Activated CD4-positive, CD25-positive, alpha-beta regulatory T cell treated with anti-CD3 and anti-CD28 coated beads, Interleukin-2, amount 50 U/mL, for 16 hours (primary cell): ENCODE results near the gene GARNL3.

Source experiments
- DNase-seq: peaks from one replicate; pipeline ENCODE4 v3.0.0-alpha.2; 2020; ENCODE audit warnings: low read depth, low spot score

Gene GARNL3

GRCh38 chr9:127308652-127309434 is 44.3 kb downstream of the GARNL3 start:
- DNase-seq, result no peak

- DNase-seq, result no peak
Observed at GRCh38 chr9:127309715-127310114, 45.1 kb downstream of the GARNL3 start.

DNA sequence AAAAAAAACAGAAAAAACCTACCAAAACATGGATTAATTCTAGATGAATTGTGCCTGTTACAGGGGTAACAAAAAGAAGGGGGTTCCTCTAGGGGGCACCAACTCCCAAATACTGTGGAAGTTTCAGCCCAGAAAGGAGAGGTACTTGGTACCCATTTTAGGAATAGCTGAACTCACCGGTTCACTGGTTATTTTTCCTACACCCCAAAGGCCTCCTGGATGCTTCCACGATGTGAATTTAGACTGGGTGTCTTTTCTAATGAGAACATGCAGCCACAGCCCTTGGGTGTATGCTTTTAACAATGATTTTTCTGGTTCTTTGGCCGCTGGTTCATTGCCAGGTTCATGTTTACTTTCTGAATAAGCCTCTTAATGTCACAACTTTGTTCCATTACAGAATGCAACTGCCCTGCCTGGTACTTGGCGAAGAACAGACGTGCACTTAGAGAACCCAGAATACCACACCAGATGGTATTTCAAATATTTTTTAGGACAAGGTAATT is 46.7 kb downstream of the GARNL3 start:
- DNase-seq, result no peak

DNA sequence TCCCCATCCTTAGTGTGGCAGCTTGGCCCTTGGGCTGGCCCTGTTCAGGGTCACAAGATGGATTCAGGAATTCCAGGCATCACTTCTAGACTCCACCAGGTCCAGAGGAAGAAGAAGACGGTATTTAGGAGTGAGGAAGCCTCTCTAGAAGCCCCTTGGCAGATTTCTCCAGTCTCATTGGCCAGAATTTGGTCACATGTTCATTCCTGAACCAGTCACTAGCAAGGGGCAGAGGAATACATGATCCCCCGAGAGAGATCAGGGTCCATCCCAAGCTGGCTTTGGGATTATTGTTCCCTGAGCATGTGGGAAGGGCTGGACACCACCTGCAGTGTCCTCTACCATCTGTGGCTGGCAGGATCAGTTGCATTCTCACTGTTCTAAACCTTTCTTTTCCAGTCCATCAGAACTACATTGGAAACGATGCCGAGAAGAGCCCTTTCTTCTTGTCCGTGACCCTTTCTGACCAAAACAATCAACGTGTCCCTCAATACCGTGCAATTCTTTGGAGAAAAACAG is 48.5 kb downstream of the GARNL3 start:
- DNase-seq, result no peak

DNA sequence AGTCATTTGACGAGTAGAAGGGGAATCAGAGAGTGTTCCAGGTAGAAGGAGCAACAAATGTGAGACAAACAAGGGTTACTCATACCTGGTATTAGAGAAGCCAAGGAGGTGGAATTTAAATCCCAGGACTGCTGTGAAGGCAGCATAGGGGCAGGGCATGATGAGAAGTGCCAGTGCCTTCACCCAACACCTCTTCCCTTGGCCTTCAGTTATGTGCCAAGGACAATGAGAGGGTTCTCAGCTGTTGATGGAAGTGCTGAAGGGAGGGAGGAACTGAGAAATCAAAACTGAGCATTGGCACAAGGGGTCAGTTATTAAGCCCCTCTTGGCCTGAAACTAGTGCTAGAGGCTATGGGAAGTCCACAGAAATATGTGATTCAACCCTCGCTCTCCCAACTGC is 50.3 kb downstream of the GARNL3 start:
- no peak for DNase-seq

DNA sequence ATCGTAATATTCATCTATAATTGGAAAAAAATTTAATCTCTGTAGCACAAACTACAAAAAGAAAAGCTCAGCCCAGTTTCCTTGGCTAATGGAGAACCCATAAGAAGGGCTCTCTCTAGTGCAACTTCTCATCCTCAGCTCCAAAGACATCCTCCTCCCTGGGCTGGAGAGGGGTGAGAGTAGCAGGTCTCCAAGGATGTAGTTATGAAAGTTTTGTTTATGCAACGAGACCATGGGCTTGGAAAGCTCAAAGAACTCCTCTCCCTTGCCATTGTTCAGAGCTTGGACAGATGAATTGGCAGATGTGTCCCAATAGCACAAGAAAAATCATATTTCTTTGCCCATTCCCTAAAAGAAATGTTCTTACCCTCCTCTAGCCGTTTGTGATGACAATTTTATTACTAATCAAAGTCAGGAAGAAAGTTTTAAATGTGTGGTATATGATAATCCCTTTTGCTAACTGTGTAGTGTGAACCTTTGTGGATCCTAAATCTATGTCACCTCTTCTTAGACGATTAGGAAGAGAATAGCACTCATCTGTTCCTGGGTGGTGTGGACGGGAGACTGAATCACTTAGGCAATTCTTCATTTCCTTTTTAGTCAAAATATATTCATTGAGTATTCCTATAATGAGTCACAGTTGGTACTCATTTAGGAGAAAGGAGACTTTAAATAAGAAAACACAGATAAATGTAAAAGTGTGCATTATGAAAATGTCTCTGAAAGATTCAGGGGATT is 52.2 kb downstream of the GARNL3 start:
- DNase-seq, result no peak

DNA sequence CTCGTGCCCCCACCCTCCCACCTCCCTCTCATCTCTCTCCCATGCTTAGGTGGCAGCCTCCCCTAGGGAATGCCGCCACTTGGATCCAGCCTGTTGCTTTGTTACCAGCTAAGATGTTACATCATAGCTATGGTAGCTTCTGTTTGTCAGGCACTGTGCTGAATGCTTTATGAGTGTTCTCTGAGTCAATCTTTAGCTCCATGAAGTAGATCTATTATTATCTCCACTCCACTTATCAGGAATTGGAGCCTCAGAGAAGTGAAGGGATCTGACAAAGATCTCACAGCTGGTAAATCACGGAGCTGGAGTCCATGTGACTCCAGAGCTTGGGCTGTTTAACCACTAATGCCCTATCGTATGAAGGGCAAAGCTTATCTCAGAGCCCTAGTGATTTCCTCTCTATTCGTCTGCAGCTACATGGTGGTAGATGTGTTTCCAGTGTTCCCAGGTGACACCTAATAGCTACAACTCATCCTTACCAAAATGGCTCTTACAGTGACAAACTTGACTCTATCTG is 54.1 kb downstream of the GARNL3 start:
- no peak for DNase-seq

- no peak for DNase-seq
Observed at GRCh38 chr9:127319366-127320114, 55.0 kb downstream of the GARNL3 start.

GRCh38 chr9:127320115-127320378 is 55.5 kb downstream of the GARNL3 start:
- no peak for DNase-seq

DNA sequence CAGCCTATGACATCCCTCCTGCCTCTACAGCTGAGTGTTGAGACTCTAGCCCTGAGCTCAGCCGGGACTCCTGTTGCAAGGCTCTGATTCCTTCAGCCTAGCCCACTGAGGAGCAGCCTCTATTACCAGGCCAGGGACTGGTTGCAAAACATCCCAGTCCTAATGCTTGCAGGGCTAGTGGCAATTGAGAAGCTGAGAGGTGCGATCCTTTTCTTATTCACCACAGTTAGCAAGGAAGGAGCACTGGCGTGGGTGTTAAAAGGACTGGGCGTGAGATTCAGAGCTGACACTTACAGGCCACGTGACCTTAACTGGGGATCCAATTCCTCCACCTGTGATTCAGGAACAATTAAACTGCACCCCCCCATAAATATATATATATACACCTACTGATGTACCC is 58.8 kb downstream of the GARNL3 start:
- no peak for DNase-seq

- DNase-seq, result no peak
Observed at GRCh38 chr9:127330501-127330900, 65.9 kb downstream of the GARNL3 start.

DNA sequence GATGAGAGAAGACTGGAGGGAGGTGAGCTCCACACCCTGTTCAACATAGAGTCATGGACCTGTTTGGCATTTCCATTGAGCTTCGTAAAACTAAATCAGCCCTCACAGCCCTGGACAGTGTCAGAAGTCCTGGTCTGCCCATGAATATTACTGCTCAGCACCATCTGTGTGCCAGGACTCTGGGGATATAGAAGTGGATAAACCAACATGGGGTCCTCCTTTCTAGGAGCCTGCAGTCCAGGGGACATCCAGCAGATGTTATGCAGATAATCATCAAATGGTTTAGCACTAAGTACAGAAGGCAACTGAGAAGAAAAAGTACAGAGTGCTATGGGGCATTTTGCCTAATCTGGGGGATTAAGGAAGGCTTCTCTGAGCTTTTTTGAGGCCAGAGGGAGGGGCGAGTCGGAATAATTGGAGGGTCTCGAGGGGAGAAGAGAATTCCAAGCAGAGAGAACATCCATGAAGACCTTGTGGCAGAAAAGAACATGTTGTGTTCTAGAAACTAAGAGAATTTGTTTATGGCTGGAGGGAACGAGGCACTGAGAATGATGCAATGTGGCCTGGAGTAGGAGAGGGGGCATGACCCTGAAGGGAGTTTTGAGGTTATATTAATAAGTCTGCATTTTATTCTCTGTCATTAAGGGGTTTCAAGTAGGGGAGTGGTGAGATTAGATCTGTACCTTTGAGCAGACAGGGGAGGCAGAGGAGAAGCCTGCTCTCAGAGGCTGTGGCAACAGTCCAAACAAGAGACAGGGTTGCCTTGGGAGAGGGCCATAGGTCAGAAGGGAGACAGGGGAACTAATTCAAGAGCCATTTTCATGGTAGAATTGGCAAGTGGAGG is 68.9 kb downstream of the GARNL3 start:
- no peak for DNase-seq

GRCh38 chr9:127334725-127335124 is 70.2 kb downstream of the GARNL3 start:
- DNase-seq, result no peak

- DNase-seq, result no peak
Observed at GRCh38 chr9:127336086-127336485, 71.5 kb downstream of the GARNL3 start.

DNA sequence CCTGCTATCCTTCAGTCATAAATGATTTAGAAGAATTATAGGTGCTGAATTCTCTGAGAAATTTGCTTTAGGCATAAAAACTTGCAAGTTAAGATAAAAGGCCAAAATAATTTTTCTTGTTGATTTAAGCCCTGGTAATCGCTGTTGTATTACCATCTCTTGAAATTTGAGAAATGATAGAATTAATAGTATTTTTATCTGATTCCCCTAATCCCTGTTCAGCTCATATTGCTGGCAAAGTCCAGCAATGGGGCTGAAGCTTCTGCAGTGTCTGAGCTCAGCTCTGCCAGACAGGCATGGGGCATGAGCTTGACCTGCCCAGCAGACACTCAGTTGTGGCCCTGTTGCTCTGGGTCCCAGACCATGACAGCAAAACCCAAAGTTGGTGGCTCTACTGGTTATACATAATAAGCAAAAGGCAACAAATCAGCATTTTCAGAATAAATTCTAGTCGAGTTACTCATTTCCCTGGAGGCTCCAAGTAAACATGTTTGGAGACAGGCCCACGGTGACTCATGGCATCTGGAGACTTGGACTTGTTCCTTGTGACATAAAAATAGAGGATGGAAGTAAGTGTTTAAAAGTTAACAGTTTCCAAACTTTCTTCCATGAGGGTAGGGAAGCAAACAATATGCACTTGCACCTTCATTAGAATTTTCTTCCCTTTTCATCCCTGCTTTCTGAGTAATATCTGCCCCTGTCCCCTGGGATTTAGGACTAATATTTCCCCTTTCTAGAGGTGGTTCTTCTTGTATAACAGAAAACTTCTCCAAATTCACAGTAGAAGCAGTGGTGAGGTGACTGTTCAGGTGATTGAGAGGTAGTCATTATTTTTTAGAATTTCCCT is 72.2 kb downstream of the GARNL3 start:
- DNase-seq, result no peak

- DNase-seq, result no peak
Observed at GRCh38 chr9:127340721-127341120, 76.1 kb downstream of the GARNL3 start.

DNA sequence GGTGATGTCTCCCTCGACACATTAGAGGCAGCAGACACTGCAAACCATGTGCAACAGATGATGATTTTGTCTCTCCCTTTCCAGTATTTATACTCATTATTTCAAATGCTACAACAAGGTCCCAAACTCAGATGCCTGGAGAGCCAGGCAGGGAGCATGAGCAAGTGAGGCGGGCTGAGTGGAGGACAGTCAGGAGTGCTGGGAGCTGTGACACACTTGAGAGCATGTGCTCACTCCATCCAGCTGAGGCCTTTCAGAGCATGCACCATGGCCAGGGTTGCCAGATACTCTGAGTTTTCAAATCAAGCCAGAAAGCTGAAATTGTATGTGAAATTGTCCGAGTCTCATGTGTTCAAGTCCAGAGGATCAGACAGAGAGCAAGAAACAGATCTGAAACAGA is 76.6 kb downstream of the GARNL3 start:
- DNase-seq, result no peak

- DNase-seq, result no peak
Observed at GRCh38 chr9:127344368-127345000, 79.9 kb downstream of the GARNL3 start.

DNA sequence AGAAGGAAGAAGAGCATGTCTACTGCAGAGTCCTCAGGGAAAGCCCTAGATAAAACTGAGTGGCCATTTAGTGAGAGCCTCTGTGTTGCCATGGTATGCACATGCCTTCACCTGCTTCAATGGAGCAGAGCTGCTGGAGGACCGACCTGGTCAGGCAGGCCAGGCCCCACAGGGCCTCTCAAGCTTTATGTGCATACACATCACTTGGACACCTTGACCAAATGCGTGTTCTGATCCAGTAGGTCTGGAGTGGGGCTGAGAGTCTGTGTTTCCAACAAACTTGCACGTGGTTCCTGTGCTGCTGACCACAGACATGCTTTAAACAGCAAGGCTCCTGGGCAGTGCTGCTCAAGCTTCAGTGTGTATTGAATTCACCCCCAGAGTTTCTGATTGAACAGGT is 81.0 kb downstream of the GARNL3 start:
- DNase-seq, result no peak

- no peak for DNase-seq
Observed at GRCh38 chr9:127346584-127346983, 82.0 kb downstream of the GARNL3 start.
